Lower leg skin (tissue), 3 donors: ENCODE results near the gene STAC.

ENCODE experiments used
- CTCF ChIP-seq, 3 donors: fragments of 450-650 bp; IDR thresholded peaks; one replicate each; pipeline ENCODE4 v1.5.1; 2016; ENCODE audit warnings: antibody characterized with exemption in 3 of 3, mild to moderate bottlenecking in 3 of 3, moderate library complexity in 2 of 3
- POLR2A ChIP-seq, 2 donors: fragments of 450-650 bp; IDR thresholded peaks; one replicate each; pipeline ENCODE4 v1.6.1; 2016 to 2017; ENCODE audit warnings: antibody characterized with exemption in 2 of 2, mild to moderate bottlenecking in 1 of 2, moderate library complexity in 1 of 2

- no peak for TF ChIP-seq CTCF (IDR thresholded peaks at IDR 0.05)
- TF ChIP-seq POLR2A (IDR thresholded peaks at IDR 0.05) = no peak
These were observed 177.6 kb downstream of the STAC start for GRCh38 chr3:36557708-36558421.
